Right ventricle myocardium inferior (tissue), 1 donor: ENCODE data around the gene LDLRAD4. TPM values are rescaled to one million over a fixed set of nuclear protein-coding genes. Genes with fewer than 3 reads are reported as not detected.
A peak's percentile ranks its signal among the peaks of the same experiment; 100 is the strongest.
"Not testable (repeated sequence)": the region's sequence is repeated elsewhere in the genome, so short reads cannot be mapped to it uniquely, and the experiment has no call there.

ENCODE experiments used
- ATAC-seq: fragments of 200-7000 bp; cut with Tn5 transposase; one replicate; pipeline ENCODE4 v1.9.1; 2020; ENCODE audit warnings: mild to moderate bottlenecking, moderate library complexity
- DNase-seq: peaks from one replicate; pipeline ENCODE4 v3.0.0; 2021; ENCODE audit errors: missing footprints
- intact Hi-C: fragments of 100-400 bp; cut with DNase I; formaldehyde crosslinking; loops from one replicate; pipeline ENCODE4 v1.11.0; 2022
- microRNA-seq: library from miRNA; unstranded; fragments of <30 nt; microRNA quantifications from one replicate; pipeline ENCODE4 v1.2.0, GENCODE V29; 2020
- total RNA-seq: library from RNA; stranded (reverse); fragmentation: NEBNext Ultra II Directional; extraction: Animal tissue kit (Norgen Biotek cat#: 25700); gene quantifications from one replicate; pipeline ENCODE4 v1.2.1, GENCODE V29; 2021
- donor health status: DM: no; HTN: yes; CAD: no; lungs with severe emphysema.

LDLRAD4 gene
- total RNA-seq, 1 donor from 2014 or later = 29.6 TPM

DNA sequence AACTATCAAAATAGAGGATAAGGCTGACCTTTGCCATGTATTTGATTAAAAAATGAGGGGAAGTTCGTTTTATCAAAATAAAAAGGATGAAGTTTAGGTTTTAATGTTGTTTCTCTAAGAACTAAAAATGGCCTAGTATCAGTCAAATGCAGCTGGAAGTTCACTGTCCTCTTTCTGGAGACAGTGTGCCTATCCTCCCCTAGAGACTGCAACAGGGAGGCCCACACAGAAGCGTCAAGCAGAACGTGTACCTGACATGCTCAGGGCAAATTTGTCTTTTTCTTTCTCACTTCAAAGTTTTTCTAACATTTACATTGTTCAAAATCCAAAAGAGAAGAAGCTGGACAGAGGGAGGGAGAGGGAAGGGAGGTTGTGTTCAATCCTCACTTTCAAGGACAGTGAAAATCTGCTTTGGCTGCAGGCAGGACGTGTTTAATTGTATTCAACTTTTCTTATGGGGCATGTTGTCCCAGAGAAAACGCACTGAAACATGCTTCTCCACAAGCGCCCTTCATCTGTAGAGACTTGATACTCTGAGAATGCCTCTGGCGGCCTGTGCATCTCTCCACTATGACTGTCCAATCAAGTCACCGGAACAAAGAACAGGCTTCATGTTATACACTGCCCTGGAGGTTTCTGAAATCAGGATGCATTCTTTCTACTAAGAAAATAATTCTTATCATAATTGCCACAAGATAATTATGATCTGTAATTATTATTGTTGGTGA, 442.7 kb downstream of the LDLRAD4 start:
- intact Hi-C loops = no loop called here
- ATAC-seq (no peak), DNase-seq (no peak)

- intact Hi-C loops = no loop called here
- ATAC-seq (no peak), DNase-seq (no peak)
Observed at GRCh38 chr18:13661779-13662256, 443.3 kb downstream of the LDLRAD4 start.

GRCh38 chr18:13672657-13673056, 454.1 kb downstream of the LDLRAD4 start:
- intact Hi-C loops = no loop called here
- ATAC-seq (no peak), DNase-seq (no peak)

GRCh38 chr18:13676471-13676870, 457.9 kb downstream of the LDLRAD4 start:
- DNase-seq = no peak
- intact Hi-C loops = no loop called here
- no peak for ATAC-seq

DNA sequence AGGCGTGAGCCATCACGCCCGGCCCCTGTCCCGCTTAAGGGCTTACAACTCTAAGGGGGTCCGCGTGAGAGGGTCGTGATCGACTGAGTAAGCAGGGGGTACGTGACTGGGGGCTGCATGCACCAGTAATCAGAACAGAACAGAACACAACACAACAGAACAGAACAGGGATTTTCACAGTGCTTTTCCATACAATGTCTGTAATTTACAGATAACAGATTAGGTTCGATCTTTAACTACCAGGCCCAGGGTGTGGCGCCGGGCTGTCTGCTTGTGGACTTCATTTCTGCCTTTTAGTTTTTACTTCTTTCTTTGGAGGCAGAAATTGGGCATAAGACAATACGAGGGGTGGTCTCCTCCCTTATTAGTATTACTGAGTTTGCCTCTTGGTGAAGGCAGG, 458.8 kb downstream of the LDLRAD4 start:
- ATAC-seq, intact Hi-C loops, DNase-seq: not testable (repeated sequence)

DNA sequence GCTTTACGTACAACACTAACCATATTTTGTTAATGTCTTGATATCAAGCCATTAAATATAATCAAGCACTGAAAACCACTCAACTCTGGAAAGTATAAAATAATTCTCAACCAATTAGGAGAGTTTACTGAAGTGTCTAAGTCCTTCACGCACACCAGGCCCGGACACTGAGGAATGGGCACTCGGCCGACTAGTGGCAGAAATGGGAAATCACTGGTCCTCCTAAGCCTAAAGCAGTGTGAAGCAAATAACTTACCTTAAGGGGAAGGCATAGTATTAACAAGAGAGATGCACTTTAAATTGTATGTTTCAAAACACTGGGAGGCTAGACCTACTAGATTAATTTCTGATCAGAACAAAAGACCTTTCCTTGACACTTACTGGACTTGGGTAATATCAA, 462.1 kb downstream of the LDLRAD4 start:
- ATAC-seq = peak; percentile 66
- intact Hi-C loops = no loop called here
- no peak for DNase-seq

GRCh38 chr18:13681701-13682100, 463.1 kb downstream of the LDLRAD4 start:
- ATAC-seq (no peak), DNase-seq (no peak)
- intact Hi-C loops = no loop called here

- DNase-seq (no peak), ATAC-seq (no peak)
- intact Hi-C loops = no loop called here
Observed at GRCh38 chr18:13684546-13684945, 466.0 kb downstream of the LDLRAD4 start.

DNA sequence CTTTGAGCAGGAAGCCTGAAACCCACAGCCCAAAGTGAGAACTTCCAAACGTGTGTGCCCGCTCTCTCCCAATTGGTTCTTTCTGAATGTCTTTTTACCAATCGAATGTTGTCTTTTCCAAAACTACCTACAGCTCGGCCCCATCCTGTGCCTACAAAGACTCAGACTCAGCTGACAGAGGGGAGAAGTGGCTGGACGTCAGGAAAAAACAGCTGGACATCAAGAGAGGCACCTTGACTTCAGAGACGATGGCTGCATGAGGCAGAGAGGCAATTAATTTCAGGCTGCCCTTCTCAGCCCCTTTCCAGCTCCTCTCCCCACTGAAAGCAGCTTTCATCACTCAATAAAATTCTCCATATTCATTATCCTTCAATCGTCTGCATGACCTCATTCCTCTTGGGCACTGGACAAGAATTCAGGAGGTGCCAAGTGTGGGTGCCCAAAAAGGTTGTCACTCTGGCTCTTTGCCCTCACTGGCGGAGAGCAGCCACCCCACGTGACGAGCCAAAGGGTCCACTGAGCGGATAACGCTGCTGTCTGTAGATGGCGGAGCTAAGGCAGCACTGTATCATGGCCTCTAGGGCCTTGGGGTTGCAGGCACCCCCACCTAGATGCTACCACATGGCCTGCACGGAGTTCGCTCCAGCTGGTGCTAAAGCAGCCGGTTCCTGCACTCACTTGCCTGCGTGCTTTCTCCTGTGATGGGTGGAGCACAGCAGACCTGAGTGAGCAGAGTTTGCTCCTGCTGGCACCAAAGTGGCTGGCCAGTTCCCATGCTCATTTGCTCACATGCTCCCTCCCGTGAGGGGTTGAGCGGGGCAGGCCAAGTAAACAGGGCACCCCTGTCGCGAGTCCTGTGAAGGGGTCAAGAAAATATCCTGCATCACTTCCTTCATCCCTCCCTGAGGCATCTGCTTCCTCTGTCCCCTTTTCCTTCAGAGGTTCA, 469.9 kb downstream of the LDLRAD4 start:
- peak; percentile 90 for ATAC-seq
- intact Hi-C loops = loop anchor here (5.0 kb wide), 1 partner anchor 34 kb away; no protein-coding TSS in a partner anchor
- no peak for DNase-seq

DNA sequence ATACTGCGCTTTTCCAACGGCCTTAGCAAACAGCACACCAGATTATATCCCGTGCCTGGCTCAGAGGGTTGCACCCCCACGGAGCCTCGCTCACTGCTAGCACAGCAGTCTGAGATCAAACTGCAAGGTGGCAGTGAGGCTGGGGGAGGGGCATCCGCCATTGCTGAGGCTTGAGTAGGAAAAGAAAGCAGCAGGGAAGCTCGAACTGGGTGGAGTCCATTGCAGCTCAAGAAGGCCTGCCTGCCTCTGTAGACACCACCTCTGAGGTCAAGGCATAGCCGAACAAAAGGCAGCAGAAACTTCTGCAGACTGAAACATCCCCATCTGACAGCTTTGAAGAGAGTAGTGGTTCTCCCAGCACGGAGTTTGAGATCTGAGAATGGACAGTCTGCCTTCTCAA, 471.5 kb downstream of the LDLRAD4 start:
- intact Hi-C loops, DNase-seq, ATAC-seq: not testable (repeated sequence)

GRCh38 chr18:13695337-13695736, 476.8 kb downstream of the LDLRAD4 start:
- intact Hi-C loops, DNase-seq, ATAC-seq: not testable (repeated sequence)

DNA sequence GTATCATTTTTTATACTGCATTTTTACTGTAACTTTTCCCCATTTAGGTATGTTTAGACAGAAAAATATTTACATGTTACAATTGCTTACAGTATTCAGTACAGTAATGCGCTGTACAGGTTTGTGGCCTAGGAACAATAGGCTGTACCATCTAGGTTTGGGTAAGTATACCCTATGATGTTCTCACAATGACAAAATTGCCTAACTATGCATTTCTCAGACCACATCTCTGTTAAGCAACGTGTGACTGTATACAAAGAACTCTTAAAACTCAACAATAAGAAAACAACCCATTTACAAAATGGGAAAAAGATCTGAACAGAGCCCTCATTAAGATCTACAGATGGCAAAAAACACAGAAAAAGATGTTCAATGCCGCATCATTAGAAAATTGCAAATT, 478.4 kb downstream of the LDLRAD4 start:
- DNase-seq (no peak), ATAC-seq (no peak)
- intact Hi-C loops = no loop called here

DNA sequence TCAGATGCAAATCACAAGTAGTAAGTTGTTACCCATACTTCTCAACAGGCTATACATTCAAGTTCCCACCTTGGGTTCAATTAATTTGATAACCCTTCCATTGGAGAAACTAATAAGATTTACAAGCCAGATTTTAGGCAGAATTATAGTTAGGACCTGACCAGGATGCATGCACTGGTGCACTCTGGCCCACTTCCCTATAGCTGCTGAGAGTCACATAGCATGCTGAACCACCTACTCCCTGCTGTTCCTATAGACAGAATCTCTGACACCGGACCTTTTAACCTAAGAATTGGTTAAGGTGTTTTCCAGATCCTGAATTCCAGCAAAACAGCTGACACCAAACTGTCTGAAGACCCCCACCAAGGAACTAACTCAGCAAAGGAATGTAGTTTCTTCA, 481.6 kb downstream of the LDLRAD4 start:
- intact Hi-C loops = no loop called here
- DNase-seq (no peak), ATAC-seq (no peak)

Small RNA genes within 50 kb of the gene (microRNA-seq; reads per million reads assigned to microRNA genes)
- gene MIR4526 (not detected), gene MIR5190 (not detected)

Other genes starting within 250 kb of the LDLRAD4 start
- 25.6 TPM for gene CEP192, start 227.4 kb upstream of the LDLRAD4 start, total RNA-seq